Neural cell (in vitro differentiated cells): Measurements from ENCODE around the gene TMEM208. TPM values are rescaled to one million over a fixed set of nuclear protein-coding genes. Genes with fewer than 3 reads are reported as not detected.

Experiments used
- H2AFZ ChIP-seq: fragments of 200-600, 300-800 bp; sonication (generic), shearing (Covaris generic); 2 replicates; pipeline ENCODE4 v1.6.0; 2014; ENCODE audit warnings: low read depth, mild to moderate bottlenecking, antibody characterized with exemption, low read length, moderate library complexity
- H3F3A ChIP-seq: fragments of 200-600 bp; shearing (Covaris generic); 2 replicates; pipeline ENCODE4 v1.6.1; 2016; ENCODE audit warnings: mild to moderate bottlenecking, moderate library complexity, mixed read lengths, antibody characterized with exemption, low read length; ENCODE audit not compliant: insufficient read depth, poor library complexity, severe bottlenecking
- H3K27ac ChIP-seq: fragments of 200-600, 300-800 bp; sonication (generic), shearing (Covaris generic); 2 replicates; pipeline ENCODE4 v1.5.1; 2014; ENCODE audit warnings: mild to moderate bottlenecking, low read length, moderate library complexity
- H3K27me3 ChIP-seq: fragments of 300-800, 200-600 bp; sonication (generic), shearing (Covaris generic); 2 replicates; pipeline ENCODE4 v1.6.0; 2014; ENCODE audit warnings: mild to moderate bottlenecking, low read depth, low read length, moderate library complexity; ENCODE audit not compliant: insufficient read depth
- H3K36me3 ChIP-seq: fragments of 300-800, 200-600 bp; sonication (generic), shearing (Covaris generic); 2 replicates; pipeline ENCODE4 v1.5.1; 2014; ENCODE audit warnings: mild to moderate bottlenecking, antibody characterized with exemption, low read length, moderate library complexity; ENCODE audit not compliant: insufficient read depth
- H3K4me2 ChIP-seq: fragments of 300-800, 200-600 bp; sonication (generic), shearing (Covaris generic); 2 replicates; pipeline ENCODE4 v1.6.0; 2014; ENCODE audit warnings: mild to moderate bottlenecking, low read length
- H3K4me3 ChIP-seq: fragments of 300-800, 200-600 bp; sonication (generic), shearing (Covaris generic); 2 replicates; pipeline ENCODE4 v1.5.1; 2014; ENCODE audit warnings: mild to moderate bottlenecking, low read length, moderate library complexity
- H3K79me2 ChIP-seq: fragments of 200-600 bp; shearing (Covaris generic); replicated peaks from 2 replicates; pipeline ENCODE4 v1.6.0; 2014; ENCODE audit warnings: mild to moderate bottlenecking, low read length, moderate library complexity; ENCODE audit not compliant: insufficient read depth
- H3K9ac ChIP-seq: fragments of 300-800, 200-600 bp; sonication (generic), shearing (Covaris generic); 2 replicates; pipeline ENCODE4 v1.6.1; 2016; ENCODE audit warnings: mild to moderate bottlenecking, low read length, mixed read lengths
- H3K9me2 ChIP-seq: fragments of 200-600 bp; shearing (Covaris generic); 2 replicates; pipeline ENCODE4 v1.6.1; 2016; ENCODE audit warnings: mild to moderate bottlenecking, low read length, mixed read lengths; ENCODE audit not compliant: insufficient read depth
- H3K9me3 ChIP-seq: fragments of 200-600, 300-800 bp; sonication (generic), shearing (Covaris generic); 2 replicates; pipeline ENCODE4 v1.6.1; 2016; ENCODE audit warnings: mild to moderate bottlenecking, mixed run types, low read length, moderate library complexity, mixed read lengths
- H4K20me1 ChIP-seq: fragments of 200-600 bp; shearing (Covaris generic); 2 replicates; pipeline ENCODE4 v1.6.1; 2016; ENCODE audit warnings: mild to moderate bottlenecking, mixed run types; ENCODE audit not compliant: insufficient read depth
- EP300 ChIP-seq: fragments of 450-650 bp; conservative IDR thresholded peaks from 2 replicates; pipeline ENCODE4 v1.6.1; 2014; ENCODE audit warnings: antibody characterized with exemption, mild to moderate bottlenecking, moderate library complexity; ENCODE audit not compliant: poor library complexity, severe bottlenecking
- EZH2 ChIP-seq: fragments of 200-600, 300-800 bp; shearing (Covaris generic), sonication (generic); IDR thresholded peaks from 2 replicates; pipeline ENCODE4 v1.6.1; 2014; ENCODE audit warnings: antibody characterized with exemption, low read length, borderline replicate concordance, mild to moderate bottlenecking; ENCODE audit not compliant: insufficient read depth, poor library complexity, severe bottlenecking
- MXI1 ChIP-seq: fragments of 450-650 bp; conservative IDR thresholded peaks from 2 replicates; pipeline ENCODE4 v1.6.1; 2014; ENCODE audit warnings: antibody characterized with exemption, mild to moderate bottlenecking; ENCODE audit not compliant: poor library complexity, severe bottlenecking
- POLR2AphosphoS5 ChIP-seq: IDR thresholded peaks from 2 replicates; pipeline ENCODE4 v1.6.1; 2012
- RAD21 ChIP-seq: fragments of 450-650 bp; conservative IDR thresholded peaks from 2 replicates; pipeline ENCODE4 v1.6.1; 2014; ENCODE audit warnings: antibody characterized with exemption, mild to moderate bottlenecking, moderate library complexity
- SMC3 ChIP-seq: fragments of 450-650 bp; conservative IDR thresholded peaks from 2 replicates; pipeline ENCODE4 v1.6.1; 2014; ENCODE audit warnings: antibody characterized with exemption, mild to moderate bottlenecking, moderate library complexity; ENCODE audit not compliant: poor library complexity
- TAF1 ChIP-seq: IDR thresholded peaks from 2 replicates; pipeline ENCODE4 v1.6.1; 2012; ENCODE audit warnings: low read depth
- polyA plus RNA-seq: library from polyadenylated mRNA; depleted of rRNA; stranded (reverse); fragments of >200 nt; gene quantifications from 2 replicates; pipeline ENCODE4 v1.2.3, GENCODE V29; 2014
- TF ChIP-seq, protein P1 (sequence below): fragments of 450-650 bp; IDR thresholded peaks from 2 replicates; pipeline ENCODE4 v1.5.1; 2014; ENCODE audit warnings: antibody characterized with exemption, mild to moderate bottlenecking, moderate library complexity; ENCODE audit not compliant: poor library complexity, severe bottlenecking
- TF ChIP-seq, protein P2 (sequence below): IDR thresholded peaks from 2 replicates; pipeline ENCODE4 v1.6.1; 2012; ENCODE audit warnings: borderline replicate concordance

The TMEM208 gene
- polyA plus RNA-seq, 1 donor from 2014 or later, result 53.5 TPM

DNA sequence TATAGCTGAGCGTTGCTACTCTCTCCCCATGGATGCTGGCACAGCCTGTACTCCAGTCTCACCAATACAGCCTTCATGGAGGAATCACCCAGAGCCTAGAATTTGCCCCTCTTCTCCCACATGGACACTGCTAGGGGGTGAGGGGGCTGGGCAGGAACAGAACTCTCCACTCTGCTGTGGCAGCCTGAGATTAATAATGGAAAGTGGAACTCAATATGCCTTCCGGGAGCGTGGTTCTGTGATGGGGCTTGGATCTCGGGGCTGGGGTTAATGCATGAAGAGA, 23.1 kb downstream of the TMEM208 start:
- Histone ChIP-seq H3K36me3 (no peaks in the 10 kb centered on the region), H4K20me1 (no peaks in the 10 kb centered on the region), H3K27ac (no peak overlapping the region), H3K27me3 (peaks cover 49% of the 10 kb centered on the region), H3F3A (no peaks in the 10 kb centered on the region), H3K9me3 (no peaks in the 10 kb centered on the region), H3K4me2 (no peak overlapping the region), H3K9ac (no peak overlapping the region), H3K4me3 (peak overlapping the region; percentile 70), H2AFZ (no peak overlapping the region), H3K79me2 (no peaks in the 10 kb centered on the region), H3K9me2 (no peaks in the 10 kb centered on the region)
- TF ChIP-seq TAF1, result no peak

DNA sequence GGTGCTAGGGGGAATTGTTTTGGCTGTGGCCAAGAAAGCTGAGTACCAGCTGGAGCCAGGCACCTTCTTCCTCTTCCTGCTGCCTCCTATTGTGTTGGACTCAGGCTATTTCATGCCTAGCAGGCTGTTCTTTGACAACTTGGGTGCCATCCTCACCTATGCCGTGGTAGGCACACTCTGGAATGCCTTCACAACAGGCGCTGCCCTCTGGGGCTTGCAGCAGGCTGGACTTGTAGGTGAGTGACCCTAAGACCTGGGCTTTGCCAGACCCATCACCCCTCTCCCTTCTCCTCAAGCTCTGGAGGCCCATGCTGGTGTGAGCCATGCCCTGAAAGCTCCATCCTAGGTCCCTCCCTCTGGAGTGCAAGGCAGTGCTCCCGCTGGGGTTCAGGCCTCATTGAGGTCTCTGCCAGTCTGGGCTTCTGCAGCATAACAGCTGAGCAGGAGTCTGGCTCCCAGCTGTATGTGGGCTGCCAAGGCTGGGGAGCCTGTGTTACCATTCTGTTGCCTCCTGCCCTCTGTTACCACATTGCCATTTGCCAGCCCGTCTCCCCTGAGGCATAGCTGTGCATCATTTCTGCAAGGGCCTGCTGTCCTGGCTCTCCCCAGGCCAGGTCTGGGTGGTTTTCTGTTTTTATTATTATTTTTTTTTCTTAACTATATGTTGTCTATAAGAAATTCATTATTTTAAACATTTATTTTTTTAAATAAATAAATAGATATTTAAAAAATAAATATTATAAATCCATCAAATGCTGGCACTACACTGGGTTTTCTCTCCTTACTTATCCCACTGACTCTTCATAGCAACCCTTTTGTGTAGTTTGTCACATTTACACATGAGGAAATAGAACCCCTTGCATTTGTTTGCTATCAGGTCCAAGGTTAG, 25.9 kb downstream of the TMEM208 start:
- Histone ChIP-seq H3F3A (no peaks in the 10 kb centered on the region), H3K36me3 (no peaks in the 10 kb centered on the region), H3K27ac (no peak overlapping the region), H3K4me2 (no peak overlapping the region), H2AFZ (no peak overlapping the region), H3K9me2 (no peaks in the 10 kb centered on the region), H3K9me3 (no peaks in the 10 kb centered on the region), H3K4me3 (no peak overlapping the region), H3K79me2 (no peaks in the 10 kb centered on the region), H4K20me1 (no peaks in the 10 kb centered on the region), H3K9ac (no peak overlapping the region), H3K27me3 (peaks cover 28% of the 10 kb centered on the region)
- TF ChIP-seq, protein P1, sequence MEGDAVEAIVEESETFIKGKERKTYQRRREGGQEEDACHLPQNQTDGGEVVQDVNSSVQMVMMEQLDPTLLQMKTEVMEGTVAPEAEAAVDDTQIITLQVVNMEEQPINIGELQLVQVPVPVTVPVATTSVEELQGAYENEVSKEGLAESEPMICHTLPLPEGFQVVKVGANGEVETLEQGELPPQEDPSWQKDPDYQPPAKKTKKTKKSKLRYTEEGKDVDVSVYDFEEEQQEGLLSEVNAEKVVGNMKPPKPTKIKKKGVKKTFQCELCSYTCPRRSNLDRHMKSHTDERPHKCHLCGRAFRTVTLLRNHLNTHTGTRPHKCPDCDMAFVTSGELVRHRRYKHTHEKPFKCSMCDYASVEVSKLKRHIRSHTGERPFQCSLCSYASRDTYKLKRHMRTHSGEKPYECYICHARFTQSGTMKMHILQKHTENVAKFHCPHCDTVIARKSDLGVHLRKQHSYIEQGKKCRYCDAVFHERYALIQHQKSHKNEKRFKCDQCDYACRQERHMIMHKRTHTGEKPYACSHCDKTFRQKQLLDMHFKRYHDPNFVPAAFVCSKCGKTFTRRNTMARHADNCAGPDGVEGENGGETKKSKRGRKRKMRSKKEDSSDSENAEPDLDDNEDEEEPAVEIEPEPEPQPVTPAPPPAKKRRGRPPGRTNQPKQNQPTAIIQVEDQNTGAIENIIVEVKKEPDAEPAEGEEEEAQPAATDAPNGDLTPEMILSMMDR, result no peak
- TF ChIP-seq MXI1, result no peak
- no peak for TF ChIP-seq POLR2AphosphoS5
- TF ChIP-seq RAD21, result no peak
- TF ChIP-seq, protein P2, sequence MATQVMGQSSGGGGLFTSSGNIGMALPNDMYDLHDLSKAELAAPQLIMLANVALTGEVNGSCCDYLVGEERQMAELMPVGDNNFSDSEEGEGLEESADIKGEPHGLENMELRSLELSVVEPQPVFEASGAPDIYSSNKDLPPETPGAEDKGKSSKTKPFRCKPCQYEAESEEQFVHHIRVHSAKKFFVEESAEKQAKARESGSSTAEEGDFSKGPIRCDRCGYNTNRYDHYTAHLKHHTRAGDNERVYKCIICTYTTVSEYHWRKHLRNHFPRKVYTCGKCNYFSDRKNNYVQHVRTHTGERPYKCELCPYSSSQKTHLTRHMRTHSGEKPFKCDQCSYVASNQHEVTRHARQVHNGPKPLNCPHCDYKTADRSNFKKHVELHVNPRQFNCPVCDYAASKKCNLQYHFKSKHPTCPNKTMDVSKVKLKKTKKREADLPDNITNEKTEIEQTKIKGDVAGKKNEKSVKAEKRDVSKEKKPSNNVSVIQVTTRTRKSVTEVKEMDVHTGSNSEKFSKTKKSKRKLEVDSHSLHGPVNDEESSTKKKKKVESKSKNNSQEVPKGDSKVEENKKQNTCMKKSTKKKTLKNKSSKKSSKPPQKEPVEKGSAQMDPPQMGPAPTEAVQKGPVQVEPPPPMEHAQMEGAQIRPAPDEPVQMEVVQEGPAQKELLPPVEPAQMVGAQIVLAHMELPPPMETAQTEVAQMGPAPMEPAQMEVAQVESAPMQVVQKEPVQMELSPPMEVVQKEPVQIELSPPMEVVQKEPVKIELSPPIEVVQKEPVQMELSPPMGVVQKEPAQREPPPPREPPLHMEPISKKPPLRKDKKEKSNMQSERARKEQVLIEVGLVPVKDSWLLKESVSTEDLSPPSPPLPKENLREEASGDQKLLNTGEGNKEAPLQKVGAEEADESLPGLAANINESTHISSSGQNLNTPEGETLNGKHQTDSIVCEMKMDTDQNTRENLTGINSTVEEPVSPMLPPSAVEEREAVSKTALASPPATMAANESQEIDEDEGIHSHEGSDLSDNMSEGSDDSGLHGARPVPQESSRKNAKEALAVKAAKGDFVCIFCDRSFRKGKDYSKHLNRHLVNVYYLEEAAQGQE, result no peak
- TF ChIP-seq SMC3, result no peak
- no peak for TF ChIP-seq EZH2
- no peak for TF ChIP-seq EP300
- no peak for TF ChIP-seq TAF1
